ENCODE measurements around the gene ARL5B.
A peak's percentile ranks its signal among the peaks of the same experiment; 100 is the strongest.
"Not testable (repeated sequence)": the region's sequence is repeated elsewhere in the genome, so short reads cannot be mapped to it uniquely, and the experiment has no call there.

ARL5B gene, protein sequence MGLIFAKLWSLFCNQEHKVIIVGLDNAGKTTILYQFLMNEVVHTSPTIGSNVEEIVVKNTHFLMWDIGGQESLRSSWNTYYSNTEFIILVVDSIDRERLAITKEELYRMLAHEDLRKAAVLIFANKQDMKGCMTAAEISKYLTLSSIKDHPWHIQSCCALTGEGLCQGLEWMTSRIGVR

GRCh38 chr10:18659125-18659818 is at the start of gene ARL5B:
Gene ARL5B, plus strand, starts transcription at chr10:18659431. Its CDS starts 207 bp downstream, at chr10:18659638.
- peak; percentile 96 for DNase-seq

DNA sequence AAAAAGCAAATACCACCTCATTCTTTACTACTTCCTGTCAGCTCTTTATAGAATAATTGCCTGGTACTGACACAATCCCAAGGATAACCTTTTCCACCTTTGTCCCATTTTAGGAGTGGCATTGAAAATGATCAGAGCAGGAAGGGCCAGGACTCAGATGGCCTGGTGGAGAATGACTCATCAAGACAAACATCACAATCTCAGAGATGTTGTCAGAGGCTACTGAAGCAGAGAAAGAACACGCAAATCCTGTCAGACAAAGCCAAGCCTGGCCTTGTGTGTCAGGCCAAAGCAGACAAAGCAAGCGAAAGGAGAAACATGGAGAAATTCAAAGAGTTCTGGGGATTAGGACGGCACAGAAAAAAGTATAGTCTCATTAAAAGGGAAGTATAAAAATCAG is 48.7 kb upstream of the ARL5B start:
- DNase-seq, result no peak

DNA sequence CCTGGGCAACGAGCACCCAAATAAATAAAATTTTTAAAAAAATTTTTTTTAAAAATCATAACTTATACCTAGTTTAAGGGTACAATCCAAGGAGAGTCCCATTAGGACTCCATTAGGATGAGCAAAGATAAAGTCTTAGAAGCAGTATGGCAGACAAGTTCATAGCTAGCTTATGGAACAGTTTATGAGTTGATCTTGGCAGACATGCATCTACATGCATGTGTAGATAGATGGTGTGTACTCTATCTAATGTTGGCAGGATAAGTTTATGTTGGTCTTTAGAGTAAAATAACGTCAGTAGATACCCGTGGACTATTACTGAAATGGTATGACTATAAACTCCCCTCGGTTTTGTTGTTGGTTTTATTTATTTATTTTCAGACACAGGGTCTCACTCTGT is 48.1 kb upstream of the ARL5B start:
- no peak for DNase-seq

GRCh38 chr10:18615618-18616017 is 43.6 kb upstream of the ARL5B start:
- no peak for DNase-seq

DNA sequence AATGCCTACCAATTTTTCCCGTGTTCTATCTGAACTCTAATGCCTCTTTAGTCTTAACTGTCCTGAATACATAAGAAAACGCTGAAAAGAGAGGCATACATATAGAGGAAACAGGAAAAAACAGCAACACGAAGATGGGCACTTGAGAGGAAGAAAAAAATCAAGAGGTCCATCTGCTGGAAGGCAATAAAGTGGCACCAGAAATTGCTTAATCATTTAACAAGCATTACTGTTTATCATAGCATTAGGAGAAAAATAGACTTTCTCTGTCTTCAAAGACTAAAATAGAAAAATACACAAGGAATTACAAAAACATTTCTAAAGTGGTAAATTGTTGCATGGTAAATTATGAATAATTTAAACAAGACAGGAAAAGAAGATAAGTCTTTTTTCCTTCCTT is 42.9 kb upstream of the ARL5B start:
- no peak for DNase-seq

GRCh38 chr10:18619016-18619415 is 40.2 kb upstream of the ARL5B start:
- no peak for DNase-seq

- no peak for DNase-seq
These were observed 38.4 kb upstream of the ARL5B start for GRCh38 chr10:18620856-18621255.

DNA sequence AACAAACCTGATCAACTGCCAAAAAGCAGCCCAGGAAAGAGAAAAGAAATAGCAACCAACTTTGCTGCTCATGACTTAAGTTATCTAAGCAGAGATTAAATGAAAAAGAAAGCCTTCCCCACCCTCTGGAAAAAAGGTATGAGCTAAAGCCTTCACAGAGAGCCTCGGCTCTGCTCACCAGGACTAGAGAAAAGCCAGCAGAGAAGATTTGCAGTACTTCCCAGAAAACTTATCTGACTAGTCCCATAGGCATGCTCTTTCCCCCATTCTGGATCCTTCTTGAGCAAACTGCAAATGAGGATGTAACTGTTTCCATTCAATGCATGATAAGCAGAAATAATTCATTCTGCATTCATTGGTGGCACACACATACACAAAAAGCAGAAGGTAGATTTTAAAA is 35.6 kb upstream of the ARL5B start:
- DNase-seq, result not testable (repeated sequence)

GRCh38 chr10:18625886-18626285 is 33.3 kb upstream of the ARL5B start:
- DNase-seq, result no peak

GRCh38 chr10:18627452-18628018 is 31.7 kb upstream of the ARL5B start:
- DNase-seq, result peak; percentile 76

DNA sequence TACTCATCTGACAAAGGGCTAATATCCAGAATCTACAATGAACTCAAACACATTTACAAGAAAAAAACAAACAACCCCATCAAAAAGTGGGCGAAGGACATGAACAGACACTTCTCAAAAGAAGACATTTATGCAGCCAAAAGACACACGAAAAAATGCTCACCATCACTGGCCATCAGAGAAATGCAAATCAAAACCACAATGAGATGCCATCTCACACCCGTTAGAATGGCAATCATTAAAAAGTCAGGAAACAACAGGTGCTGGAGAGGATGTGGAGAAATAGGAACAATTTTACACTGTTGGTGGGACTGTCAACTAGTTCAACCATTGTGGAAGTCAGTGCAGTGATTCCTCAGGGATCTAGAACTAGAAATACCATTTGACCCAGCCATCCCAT is 26.7 kb upstream of the ARL5B start:
- DNase-seq, result not testable (repeated sequence)

DNA sequence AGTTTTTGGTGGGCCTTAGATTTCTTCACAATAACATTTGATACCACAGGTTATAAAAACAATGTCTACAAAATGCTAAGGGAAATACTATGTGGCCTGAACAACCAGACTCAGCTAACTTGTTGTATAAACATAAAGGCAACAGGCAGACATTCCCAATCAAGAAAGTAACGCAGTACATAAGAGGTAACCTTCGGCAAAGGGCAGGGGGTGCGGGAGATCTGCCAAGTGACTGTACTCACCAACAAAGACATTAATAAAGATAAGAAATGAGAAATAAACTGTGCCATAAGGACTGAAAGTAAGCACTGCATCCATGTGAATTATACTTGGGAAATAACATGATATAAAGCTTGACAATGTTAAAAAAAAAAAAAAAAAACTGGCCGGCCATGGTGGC is 23.2 kb upstream of the ARL5B start:
- no peak for DNase-seq

DNA sequence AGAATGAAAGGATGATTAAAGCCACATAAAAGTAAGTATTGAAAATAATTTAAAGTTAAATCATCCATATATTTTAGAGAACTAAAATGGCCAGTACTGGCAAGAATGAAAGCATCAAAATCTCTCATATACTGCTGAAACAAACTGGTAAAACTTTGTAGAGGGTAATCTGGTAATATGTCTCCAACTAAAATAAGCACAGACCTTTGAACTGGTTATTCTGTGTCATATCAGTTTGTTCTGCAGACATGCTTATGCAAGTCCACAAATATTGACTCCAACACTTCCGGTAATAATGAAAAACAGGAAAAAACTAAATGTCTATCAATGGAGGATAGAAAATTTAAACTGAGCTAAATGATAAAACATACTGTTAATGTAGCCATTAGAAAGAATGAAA is 21.8 kb upstream of the ARL5B start:
- not testable (repeated sequence) for DNase-seq

GRCh38 chr10:18639719-18640118 is 19.5 kb upstream of the ARL5B start:
- not testable (repeated sequence) for DNase-seq

- DNase-seq, result no peak
These were observed 12.1 kb upstream of the ARL5B start for GRCh38 chr10:18647151-18647550.

GRCh38 chr10:18647945-18648344 is 11.3 kb upstream of the ARL5B start:
- DNase-seq, result no peak

- DNase-seq, result no peak
These were observed 9.8 kb upstream of the ARL5B start for GRCh38 chr10:18649364-18649959.

DNA sequence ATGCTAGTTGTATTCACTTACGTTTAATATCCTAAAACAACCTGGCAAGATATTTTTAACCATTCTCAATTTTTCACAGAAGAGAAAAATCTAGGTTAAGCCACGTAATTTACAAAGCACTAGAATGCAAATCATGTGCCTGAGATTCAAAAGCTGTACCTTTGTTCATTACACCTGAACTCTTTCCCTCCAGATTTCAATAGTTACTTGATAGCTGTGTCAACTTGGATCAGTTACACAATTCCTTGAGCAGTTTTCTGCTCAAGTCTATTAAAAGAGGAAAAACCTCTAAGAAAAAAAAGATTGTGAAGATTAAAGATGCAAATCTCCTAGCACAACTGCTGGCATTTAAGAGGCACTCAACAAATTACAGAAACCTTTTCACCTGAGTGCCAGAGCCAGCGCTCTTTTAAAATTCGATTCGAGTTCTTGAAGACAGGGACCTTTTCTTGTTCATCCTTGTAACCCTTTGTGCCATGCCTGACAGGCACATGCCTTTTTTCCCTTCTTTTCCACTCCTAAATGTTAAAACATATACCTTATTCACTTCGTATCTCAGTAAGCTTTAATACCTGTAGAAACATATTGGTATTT is 8.7 kb upstream of the ARL5B start:
- DNase-seq, result no peak

GRCh38 chr10:18651324-18652007 is 7.8 kb upstream of the ARL5B start, which contains the start of gene NSUN6:
Gene NSUN6, minus strand, starts transcription at chr10:18651587. Its CDS starts 384 bp downstream, at chr10:18651203.
- DNase-seq, result peak; percentile 95

DNA sequence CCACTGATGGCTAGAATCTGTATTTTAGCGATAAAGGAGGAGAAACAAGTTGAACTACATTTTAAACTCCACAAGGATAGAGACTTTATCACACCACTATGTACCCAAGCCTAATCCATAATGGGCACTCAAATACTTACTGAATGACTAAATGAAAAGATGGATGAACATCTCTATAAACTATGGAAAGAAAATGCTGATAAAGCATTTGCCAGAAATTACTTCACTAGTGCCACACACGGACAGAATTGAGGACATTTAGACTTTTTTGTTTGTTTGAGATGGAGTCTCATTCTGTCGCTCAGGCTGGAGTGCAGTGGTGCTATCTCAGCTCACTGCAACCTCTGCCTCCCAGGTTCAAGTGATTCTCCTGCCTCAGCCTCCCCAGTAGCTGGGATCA is 6.1 kb upstream of the ARL5B start:
- no peak for DNase-seq

- DNase-seq, result no peak
These were observed 2.5 kb upstream of the ARL5B start for GRCh38 chr10:18656724-18657123.

GRCh38 chr10:18658271-18659124 is 733 bp upstream of the ARL5B start:
- DNase-seq, result no peak
